Measurements from ENCODE around the gene PTPN7. TPM values are rescaled to one million over a fixed set of nuclear protein-coding genes. Genes with fewer than 3 reads are reported as not detected.

PTPN7 gene
- total RNA-seq, 1 donor from 2014 or later = not detected

DNA sequence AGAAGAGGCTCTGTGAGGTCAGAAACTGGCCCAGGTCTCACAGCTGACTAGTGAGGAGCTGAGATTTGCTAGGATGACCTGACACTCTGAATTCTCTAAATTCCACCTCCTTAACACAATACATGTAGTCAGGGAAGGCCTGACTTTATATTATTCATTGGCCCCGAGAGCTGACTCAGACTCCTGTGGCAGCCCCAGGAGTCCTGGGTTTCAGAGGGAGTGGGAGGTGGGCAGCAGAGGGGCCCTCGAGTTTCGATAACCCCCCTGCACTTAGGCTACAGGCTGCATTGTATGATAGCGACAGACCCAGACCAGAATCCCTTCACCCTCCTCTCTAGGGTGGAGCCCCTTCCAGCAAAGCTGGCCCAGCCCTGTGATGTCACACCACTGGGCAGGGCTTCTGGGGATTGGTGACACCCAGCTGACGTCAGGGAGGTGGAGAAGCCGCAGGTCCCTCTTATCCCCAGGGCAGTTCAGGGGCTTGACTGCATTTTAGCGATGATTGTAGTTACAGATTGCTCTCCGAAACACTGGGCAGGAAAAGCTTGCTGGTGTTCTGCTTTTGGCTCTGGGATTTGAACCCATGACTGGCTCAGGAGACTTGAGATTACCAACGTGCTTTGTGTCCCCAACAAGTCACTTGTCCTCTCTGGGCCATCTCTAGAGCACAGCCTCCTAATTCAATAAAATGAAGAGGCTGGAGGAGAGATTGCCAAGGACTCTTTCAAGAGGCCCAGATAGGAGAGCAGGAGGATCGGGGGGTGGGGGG is 54.6 kb downstream of the PTPN7 start:
- TF ChIP-seq EZH2phosphoT487 (IDR thresholded peaks at IDR 0.05) (no peak), EZH2 (IDR thresholded peaks at IDR 0.05) (no peak)
- TF ChIP-seq, protein P1, sequence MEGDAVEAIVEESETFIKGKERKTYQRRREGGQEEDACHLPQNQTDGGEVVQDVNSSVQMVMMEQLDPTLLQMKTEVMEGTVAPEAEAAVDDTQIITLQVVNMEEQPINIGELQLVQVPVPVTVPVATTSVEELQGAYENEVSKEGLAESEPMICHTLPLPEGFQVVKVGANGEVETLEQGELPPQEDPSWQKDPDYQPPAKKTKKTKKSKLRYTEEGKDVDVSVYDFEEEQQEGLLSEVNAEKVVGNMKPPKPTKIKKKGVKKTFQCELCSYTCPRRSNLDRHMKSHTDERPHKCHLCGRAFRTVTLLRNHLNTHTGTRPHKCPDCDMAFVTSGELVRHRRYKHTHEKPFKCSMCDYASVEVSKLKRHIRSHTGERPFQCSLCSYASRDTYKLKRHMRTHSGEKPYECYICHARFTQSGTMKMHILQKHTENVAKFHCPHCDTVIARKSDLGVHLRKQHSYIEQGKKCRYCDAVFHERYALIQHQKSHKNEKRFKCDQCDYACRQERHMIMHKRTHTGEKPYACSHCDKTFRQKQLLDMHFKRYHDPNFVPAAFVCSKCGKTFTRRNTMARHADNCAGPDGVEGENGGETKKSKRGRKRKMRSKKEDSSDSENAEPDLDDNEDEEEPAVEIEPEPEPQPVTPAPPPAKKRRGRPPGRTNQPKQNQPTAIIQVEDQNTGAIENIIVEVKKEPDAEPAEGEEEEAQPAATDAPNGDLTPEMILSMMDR (IDR thresholded peaks at IDR 0.05) = no peak
- Histone ChIP-seq H3K36me3 (no peaks in the 10 kb centered on the region), H3K4me1 (peaks cover 43% of the 10 kb centered on the region), H3K9me3 (ENCODE audit: low read depth) (no peaks in the 10 kb centered on the region), H3K4me3 (peak overlapping the region; percentile 15), H3K9ac (no peak overlapping the region), H3K27me3 (no peaks in the 10 kb centered on the region), H3K27ac (peak overlapping the region; percentile 47), H3K4me2 (peak overlapping the region; percentile 61), H3F3A (ENCODE audit: low read depth) (peaks cover 40% of the 10 kb centered on the region), H2AFZ (replicated peaks) (peak overlapping the region; percentile 22), H4K20me1 (ENCODE audit: low read depth) (no peaks in the 10 kb centered on the region), H3K79me2 (ENCODE audit: low read depth) (no peaks in the 10 kb centered on the region)
- Mint-ChIP-seq H3K36me3 (no peaks in the 10 kb centered on the region), H3K4me3 (no peak overlapping the region), H3K4me1 (peaks cover 43% of the 10 kb centered on the region), H3K9me3 (no peaks in the 10 kb centered on the region), H3K27me3 (ENCODE audit: insufficient read depth, low read depth) (peaks cover 11% of the 10 kb centered on the region), H3K27ac (peak overlapping the region; percentile 85)
- DNase-seq (ENCODE audit: low spot score) = peak; percentile 91

DNA sequence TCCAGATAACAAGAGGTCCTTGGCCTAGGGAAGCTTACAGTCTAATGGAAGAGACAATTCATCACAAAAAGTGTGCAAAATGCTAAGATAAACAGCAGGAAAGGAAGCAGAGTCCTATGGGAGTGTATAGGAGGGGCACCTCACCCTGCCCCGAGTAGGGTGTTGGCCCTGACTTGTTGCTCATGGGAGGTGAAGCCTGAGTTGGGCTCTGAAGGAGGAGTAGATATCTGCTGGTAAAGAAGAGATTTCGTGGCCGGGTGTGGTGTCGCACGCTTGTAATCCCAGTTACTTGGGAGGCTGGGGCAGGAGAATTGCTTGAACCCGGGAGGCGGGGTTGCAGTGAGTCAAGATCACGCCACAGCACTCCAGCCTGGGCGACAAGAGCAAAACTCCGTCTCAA is 56.3 kb downstream of the PTPN7 start:
- no peaks in the 10 kb centered on the region for H3K9me3 ChIP-seq (ENCODE audit: low read depth)
- H4K20me1 ChIP-seq (ENCODE audit: low read depth) = no peaks in the 10 kb centered on the region
- H3K27ac ChIP-seq = no peak overlapping the region
- Mint-ChIP-seq H3K4me3 (no peak overlapping the region), H3K27ac (peak overlapping the region; percentile 92), H3K27me3 (ENCODE audit: insufficient read depth, low read depth) (peaks cover 11% of the 10 kb centered on the region), H3K9me3 (no peaks in the 10 kb centered on the region), H3K4me1 (peaks cover 36% of the 10 kb centered on the region), H3K36me3 (no peaks in the 10 kb centered on the region)
- TF ChIP-seq EZH2phosphoT487 (IDR thresholded peaks at IDR 0.05) (no peak), EZH2 (IDR thresholded peaks at IDR 0.05) (no peak)
- TF ChIP-seq, protein P1 (IDR thresholded peaks at IDR 0.05) = no peak
- H2AFZ ChIP-seq (replicated peaks) = no peak overlapping the region
- H3K4me3 ChIP-seq = no peak overlapping the region
- H3K27me3 ChIP-seq = no peaks in the 10 kb centered on the region
- H3K36me3 ChIP-seq = no peaks in the 10 kb centered on the region
- H3K79me2 ChIP-seq (ENCODE audit: low read depth) = no peaks in the 10 kb centered on the region
- H3K4me2 ChIP-seq = no peak overlapping the region
- peaks cover 40% of the 10 kb centered on the region for H3F3A ChIP-seq (ENCODE audit: low read depth)
- H3K4me1 ChIP-seq = peaks cover 43% of the 10 kb centered on the region
- H3K9ac ChIP-seq = no peak overlapping the region
- no peak for DNase-seq (ENCODE audit: low spot score)

- no peaks in the 10 kb centered on the region for H3K9me3 Mint-ChIP-seq
- H3K36me3 Mint-ChIP-seq = no peaks in the 10 kb centered on the region
- Histone ChIP-seq H3K4me2 (peak overlapping the region; percentile 47), H3K4me1 (peaks cover 24% of the 10 kb centered on the region), H4K20me1 (ENCODE audit: low read depth) (no peaks in the 10 kb centered on the region), H3K79me2 (ENCODE audit: low read depth) (no peaks in the 10 kb centered on the region), H3K9me3 (ENCODE audit: low read depth) (no peaks in the 10 kb centered on the region), H3K27ac (no peak overlapping the region), H2AFZ (replicated peaks) (peak overlapping the region; percentile 66), H3K27me3 (no peaks in the 10 kb centered on the region), H3K36me3 (no peaks in the 10 kb centered on the region), H3K9ac (no peak overlapping the region), H3F3A (ENCODE audit: low read depth) (peaks cover 27% of the 10 kb centered on the region), H3K4me3 (no peak overlapping the region)
- TF ChIP-seq EZH2phosphoT487 (IDR thresholded peaks at IDR 0.05) = no peak
- no peak for TF ChIP-seq EZH2 (IDR thresholded peaks at IDR 0.05)
- TF ChIP-seq, protein P1 (IDR thresholded peaks at IDR 0.05) = peak; percentile 6
- no peak for DNase-seq (ENCODE audit: low spot score)
- H3K27me3 Mint-ChIP-seq (ENCODE audit: insufficient read depth, low read depth) = peaks cover 3% of the 10 kb centered on the region
- no peak overlapping the region for H3K27ac Mint-ChIP-seq
- no peak overlapping the region for H3K4me3 Mint-ChIP-seq
- peaks cover 15% of the 10 kb centered on the region for H3K4me1 Mint-ChIP-seq
These were observed 59.2 kb downstream of the PTPN7 start for GRCh38 chr1:202101184-202101583.

Other genes with a start within 250 kb of the PTPN7 start
- gene LMOD1, start 214.1 kb downstream of the PTPN7 start, total RNA-seq (ENCODE audit: low replicate concordance) = 0.37 and 1.2 TPM in 2 replicates
- gene TIMM17A, start 205.1 kb downstream of the PTPN7 start, total RNA-seq (ENCODE audit: low replicate concordance) = 34.5 and 50.5 TPM in 2 replicates
- 48.7 and 70.3 TPM in 2 replicates for gene RNPEP, start 178.0 kb downstream of the PTPN7 start, total RNA-seq (ENCODE audit: low replicate concordance)
- 2.7 and 6.9 TPM in 2 replicates for gene ELF3, start 150.0 kb downstream of the PTPN7 start, total RNA-seq (ENCODE audit: low replicate concordance)
- gene GPR37L1, start 37.7 kb downstream of the PTPN7 start, total RNA-seq (ENCODE audit: low replicate concordance) = 0.06 TPM in 1 of 2 replicates, not detected in the other
- gene ARL8A, start 15.9 kb downstream of the PTPN7 start, total RNA-seq (ENCODE audit: low replicate concordance) = 13.3 and 29.6 TPM in 2 replicates
- gene LGR6, start 33.2 kb upstream of the PTPN7 start, total RNA-seq (ENCODE audit: low replicate concordance) = 0.25 TPM in 1 of 2 replicates, not detected in the other
- 71.5 and 88.1 TPM in 2 replicates for gene UBE2T, start 181.3 kb upstream of the PTPN7 start, total RNA-seq (ENCODE audit: low replicate concordance)
- gene PPP1R12B, start 188.1 kb upstream of the PTPN7 start, total RNA-seq (ENCODE audit: low replicate concordance) = 17.5 and 21.8 TPM in 2 replicates

Measured in neural progenitor cell (in vitro differentiated cells).